ENCODE data around the gene PCNX1.
"Not testable (repeated sequence)": the region's sequence is repeated elsewhere in the genome, so short reads cannot be mapped to it uniquely, and the experiment has no call there.

The PCNX1 gene

DNA sequence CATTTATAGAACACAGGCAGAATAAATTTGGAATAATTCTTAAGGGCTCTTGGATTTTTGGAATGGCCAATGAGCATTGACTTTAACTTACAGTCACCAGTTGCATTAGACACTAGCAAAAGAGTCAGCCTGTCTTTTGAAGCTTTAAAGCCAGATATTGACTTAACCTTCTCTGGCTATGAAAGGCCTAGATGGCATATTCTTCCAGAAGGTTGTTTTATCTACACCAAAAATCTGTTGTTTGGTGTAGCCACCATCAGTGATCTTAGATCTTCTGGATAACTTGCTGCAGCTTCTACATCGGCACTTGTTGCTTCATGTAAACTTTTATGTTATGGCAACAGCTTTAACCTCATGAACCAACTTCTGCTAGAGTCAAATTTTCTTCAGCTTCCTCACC lies 10.4 kb downstream of the PCNX1 start:
- DNase-seq: no peak

- no peak for DNase-seq
Measured at GRCh38 chr14:70919774-70920173, 12.5 kb downstream of the PCNX1 start.

GRCh38 chr14:70920608-70921007 lies 13.3 kb downstream of the PCNX1 start:
- no peak for DNase-seq

- no peak for DNase-seq
Measured at GRCh38 chr14:70921669-70922068, 14.4 kb downstream of the PCNX1 start.

DNA sequence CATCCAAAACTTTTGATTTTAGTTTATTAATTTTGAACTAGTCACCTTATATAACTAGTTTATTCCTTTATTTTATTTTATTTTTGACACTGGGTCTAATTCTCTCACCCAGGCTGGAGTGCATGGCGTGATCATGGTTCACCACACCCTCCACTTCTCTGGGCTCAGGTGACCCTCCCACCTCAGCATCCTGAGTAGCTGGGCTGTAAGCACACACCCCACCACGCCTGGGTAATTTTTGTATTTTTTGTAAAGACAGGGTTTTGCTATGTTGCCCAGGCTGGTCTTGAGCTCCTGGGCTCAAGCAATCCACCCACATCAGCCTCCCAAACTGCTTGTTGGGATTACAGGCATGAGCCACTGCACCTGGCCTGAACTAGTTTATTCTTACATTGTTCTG lies 17.3 kb downstream of the PCNX1 start:
- DNase-seq: no peak

GRCh38 chr14:70926235-70926830 lies 19.1 kb downstream of the PCNX1 start:
- no peak for DNase-seq

DNA sequence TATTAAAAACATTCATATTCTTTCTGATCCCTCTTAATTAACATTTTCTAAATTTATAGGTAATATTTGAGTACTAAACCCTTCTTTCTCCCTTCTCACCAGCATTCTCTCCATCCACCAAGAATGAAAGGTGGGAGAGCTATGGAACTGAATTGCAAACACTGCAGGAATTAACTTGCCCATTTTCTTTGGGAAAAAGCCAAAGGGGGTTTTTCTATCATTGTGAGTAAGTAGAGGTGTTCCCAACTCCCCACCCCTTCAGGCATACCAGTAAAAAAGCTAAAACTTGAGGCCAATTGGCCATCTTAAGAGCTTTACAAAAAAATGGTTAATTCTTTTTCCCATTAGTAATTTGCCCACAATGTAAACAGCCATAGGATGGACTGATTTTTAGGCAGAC lies 23.7 kb downstream of the PCNX1 start:
- no peak for DNase-seq

- DNase-seq: no peak
Measured at GRCh38 chr14:70934084-70934483, 26.8 kb downstream of the PCNX1 start.

DNA sequence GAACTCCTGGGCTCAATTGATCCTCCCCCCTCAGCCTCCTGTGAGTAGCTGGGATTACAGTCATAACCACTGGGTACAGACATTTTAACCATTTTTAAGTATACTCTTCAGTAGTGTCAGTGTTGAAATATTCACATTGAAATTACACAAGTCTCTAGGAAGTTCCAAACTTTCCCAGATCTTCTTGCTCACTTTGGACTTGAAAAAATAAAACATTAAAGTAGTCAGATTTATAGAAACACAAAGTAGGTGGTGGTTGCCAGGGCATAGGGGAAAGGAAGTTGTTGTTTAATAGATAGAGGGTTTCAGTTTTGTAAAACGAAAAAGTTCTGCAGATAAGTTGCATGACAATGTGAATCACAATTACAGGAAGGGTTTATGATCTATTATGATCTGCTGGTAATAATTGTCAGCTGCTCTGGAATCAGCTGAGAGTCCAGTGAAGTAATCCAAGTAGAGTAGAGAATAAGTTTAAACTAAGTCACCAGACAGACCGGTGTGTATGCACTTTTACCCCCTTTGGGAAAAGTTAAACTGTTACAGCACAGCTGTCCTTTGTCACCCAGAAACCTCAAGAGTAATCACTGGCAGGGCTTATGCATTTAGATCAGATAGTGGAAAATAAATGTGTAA lies 27.4 kb downstream of the PCNX1 start:
- DNase-seq: no peak

GRCh38 chr14:70935135-70935534 lies 27.9 kb downstream of the PCNX1 start:
- DNase-seq: no peak

DNA sequence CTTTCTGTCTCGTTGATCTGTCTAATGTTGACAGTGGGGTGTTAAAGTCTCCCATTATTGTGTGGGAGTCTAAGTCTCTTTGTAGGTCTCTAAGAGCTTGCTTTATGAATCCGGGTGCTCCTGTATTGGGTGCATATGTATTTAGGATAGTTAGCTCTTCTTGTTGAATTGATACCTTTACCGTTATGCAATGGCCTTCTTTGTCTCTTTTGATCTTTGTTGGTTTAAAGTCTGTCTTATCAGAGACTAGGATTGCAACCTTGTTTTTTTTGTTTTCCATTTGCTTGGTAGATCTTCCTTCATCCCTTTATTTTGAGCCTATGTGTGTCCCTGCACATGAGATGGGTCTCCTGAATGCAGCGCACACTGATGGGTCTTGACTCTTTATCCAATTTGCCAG lies 32.4 kb downstream of the PCNX1 start:
- not testable (repeated sequence) for DNase-seq

GRCh38 chr14:70941637-70942341 lies 34.5 kb downstream of the PCNX1 start:
- not testable (repeated sequence) for DNase-seq

DNA sequence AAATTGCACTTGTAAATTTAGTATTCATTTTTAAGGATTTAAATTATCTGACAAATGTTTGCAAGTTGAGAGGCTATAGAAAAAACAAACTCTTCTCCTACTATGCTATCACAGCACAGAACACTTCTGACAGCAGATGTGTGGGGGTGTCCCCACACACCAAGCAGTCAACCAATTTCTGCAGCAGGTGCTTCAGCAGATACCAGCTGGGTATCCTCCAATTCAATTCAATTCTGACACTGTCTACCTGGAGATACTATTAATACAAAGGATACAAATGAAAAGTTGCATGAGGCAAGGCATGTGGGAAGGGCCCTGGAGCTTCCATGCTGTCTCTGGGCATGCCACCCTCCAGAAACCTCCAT lies 35.1 kb downstream of the PCNX1 start:
- no peak for DNase-seq

DNA sequence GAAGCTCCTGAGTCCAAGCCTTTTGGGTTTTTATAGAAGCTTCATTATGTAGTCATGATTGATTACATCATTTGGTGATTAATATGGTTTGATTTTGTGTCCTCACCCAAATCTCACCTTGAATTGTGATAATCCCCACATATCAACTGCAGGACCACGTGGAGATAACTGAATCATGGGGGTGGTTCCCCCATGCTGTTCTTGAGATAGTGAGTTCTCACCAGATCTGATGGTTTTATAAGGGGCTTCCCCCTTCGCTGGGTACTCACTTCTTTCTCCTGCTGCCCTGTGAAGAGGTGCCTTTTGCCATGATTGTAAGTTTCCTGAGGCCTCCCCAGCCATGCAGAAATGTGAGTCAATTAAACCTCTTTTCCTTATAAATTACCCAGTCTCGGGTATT lies 35.5 kb downstream of the PCNX1 start:
- DNase-seq: not testable (repeated sequence)

DNA sequence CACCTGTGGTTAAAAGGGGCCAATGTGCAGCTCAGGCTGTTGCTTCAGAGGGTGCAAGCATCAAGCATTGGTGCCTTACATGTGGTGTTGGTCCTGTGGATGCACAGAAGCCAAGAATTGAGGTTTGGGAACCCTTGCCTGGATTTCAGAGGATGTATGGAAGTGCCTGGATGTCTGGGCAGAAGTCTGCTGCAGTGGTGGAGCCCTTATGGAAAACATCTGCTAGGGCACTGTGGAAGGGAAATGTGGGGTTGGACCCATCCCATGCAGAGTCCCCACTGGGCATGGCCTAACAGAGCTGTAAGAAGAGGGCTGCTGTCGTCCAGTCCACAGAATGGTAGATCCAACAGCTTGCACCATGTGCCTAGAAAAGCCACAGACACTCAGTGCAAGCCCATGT lies 36.6 kb downstream of the PCNX1 start:
- DNase-seq: no peak

DNA sequence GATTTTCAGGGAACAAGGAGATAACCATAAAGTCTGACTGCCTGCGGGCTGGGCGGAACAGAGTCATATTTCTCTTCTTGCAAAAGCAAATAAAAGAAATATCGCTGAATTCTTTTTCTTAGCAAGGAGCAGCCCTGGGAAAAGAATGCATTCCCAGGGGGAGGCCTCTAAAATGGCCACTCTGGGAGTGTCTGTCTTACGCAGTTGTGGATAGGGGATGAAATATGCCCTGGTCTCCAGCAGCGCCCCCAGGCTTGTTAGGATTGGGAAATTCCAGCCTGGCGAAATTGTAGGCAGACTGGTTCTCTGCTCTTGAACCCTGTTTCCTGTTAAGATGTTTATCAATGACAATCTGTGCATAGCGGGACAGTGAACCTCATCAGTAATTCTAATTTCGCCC lies 40.5 kb downstream of the PCNX1 start:
- no peak for DNase-seq

- no peak for DNase-seq
Measured at GRCh38 chr14:70952485-70952884, 45.2 kb downstream of the PCNX1 start.

- DNase-seq: no peak
Measured at GRCh38 chr14:70954068-70954467, 46.8 kb downstream of the PCNX1 start.

DNA sequence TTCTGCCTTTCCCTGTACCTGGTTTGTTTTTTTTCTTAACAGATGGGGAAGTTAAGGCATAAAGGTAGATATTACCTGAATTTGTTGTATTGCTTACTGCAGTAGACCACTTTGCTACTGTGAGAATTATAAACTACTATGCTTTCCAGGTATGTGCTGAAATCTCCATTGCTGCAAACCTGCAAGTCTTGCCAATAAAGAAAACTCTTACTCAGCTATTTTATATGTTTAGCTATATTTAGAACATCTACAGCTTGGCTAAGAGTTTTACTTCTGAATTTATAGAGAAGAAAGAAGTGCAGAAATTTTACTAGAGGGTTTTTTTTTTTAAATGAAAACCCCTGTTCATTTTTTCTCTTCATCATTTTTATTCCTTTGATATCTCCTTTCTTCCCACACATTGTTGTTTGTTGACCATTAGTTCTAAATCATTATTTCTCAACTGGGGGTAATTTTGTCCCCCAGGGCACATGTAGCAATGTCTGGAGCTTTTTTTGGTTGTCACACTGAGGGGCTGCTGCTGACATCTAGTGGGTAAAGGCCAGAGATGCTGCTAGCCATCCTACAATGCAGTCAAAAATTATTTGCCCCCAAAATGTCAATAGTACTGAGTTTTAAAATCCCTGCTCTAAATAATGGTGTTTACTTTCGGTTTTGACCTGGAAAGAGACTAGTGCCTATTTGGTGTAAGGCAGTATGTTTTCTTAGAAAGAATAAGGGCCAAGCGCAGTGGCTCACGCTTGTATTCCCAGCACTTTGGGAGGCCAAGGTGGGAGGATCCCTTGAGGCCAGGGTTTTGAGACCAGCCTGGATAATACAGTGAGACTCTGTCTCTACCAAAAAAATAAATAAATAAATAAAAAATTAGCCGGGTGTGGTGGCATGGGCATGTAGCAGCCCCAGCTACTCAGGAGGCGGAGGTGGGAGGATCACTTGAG lies 48.6 kb downstream of the PCNX1 start:
- no peak for DNase-seq

DNA sequence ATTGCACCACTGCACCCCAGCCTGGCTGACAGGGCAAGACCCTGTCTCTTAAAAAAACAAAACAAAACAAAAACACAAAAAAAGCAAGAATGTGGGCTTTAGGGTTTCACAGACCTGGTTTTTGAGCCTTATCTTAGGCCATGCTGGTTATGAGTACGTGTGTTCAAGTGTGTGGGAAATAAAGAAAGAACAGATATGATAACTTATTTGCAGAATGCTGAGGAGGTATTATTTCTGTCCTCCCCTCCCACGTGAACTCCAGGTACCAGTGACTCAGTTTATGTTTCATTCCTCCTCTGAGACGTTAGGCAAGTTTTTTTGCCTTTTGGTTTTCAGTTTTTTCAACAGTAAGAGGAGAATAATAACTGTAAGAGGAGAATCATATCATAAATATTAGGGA lies 49.3 kb downstream of the PCNX1 start:
- DNase-seq: no peak

GRCh38 chr14:70957710-70958109 lies 50.5 kb downstream of the PCNX1 start:
- DNase-seq: no peak

DNA sequence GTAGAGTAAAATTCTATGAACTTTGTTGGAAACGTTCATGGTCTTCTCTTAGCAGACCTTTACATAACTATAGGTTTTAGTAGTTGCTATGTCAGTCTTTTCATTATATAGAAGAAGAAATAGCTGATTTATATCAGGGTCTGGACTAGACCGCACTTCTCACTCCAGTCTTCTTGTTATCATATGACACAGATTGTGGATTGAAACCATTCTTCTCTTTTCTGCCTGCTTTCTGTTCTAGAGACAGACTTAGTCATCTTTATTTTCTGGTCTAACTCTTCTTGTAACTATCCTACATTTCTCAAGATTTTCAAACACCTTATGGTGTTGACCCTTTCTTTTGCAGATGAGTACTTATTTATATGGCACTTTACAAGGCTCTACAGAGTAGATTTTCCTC lies 55.7 kb downstream of the PCNX1 start:
- no peak for DNase-seq

GRCh38 chr14:70964492-70964891 lies 57.2 kb downstream of the PCNX1 start:
- no peak for DNase-seq

DNA sequence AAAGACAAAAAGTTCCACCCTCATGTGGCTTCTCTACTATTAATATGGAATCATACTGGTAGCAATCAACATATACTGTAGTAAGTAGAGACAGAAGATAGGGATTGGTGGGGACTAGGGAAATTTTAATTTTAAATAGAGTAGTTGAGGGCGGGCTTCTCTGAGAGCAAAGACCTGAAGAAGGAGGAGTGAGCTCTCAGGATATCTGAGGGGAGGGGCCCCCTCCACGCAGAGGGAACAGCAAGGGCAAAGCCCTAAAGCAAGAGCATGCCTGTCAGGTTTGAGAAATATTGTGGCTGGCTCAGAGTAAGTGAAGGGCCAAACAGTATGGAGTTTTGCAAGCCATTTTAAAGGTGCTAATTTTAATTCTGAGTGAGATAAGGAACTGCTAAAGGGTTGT lies 64.3 kb downstream of the PCNX1 start:
- DNase-seq: no peak

All from SIG-M5 (cell line).